ENCODE measurements around the gene PLEKHJ1. TPM values are rescaled to one million over a fixed set of nuclear protein-coding genes. Genes with fewer than 3 reads are reported as not detected.

PLEKHJ1 gene
- total and polyA plus RNA-seq, 3 donors from 2014 or later: 111 to 153 (median 126) TPM

GRCh38 chr19:2223959-2224358 lies 12.2 kb downstream of the PLEKHJ1 start:
- intact Hi-C loops (cut with DNase I; ENCODE audit: low total_unique reads): no loop called here
- Histone ChIP-seq H3K36me3 (ENCODE audit: low read depth, missing control alignments) (no peaks in the 10 kb centered on the region), H3K4me1 (peaks cover 16% of the 10 kb centered on the region), H3K9me3 (no peaks in the 10 kb centered on the region), H3K27me3 (no peaks in the 10 kb centered on the region), H3K27ac (no peak overlapping the region), H3K4me3 (no peak overlapping the region)
- 93 to 96% methylated on average over 14 of the region's 14 CpGs for WGBS, 2 donors
- no peak for DNase-seq
- TF ChIP-seq CTCF (IDR thresholded peaks at IDR 0.05) (no peak), POLR2A (IDR thresholded peaks at IDR 0.05) (no peak)

- Histone ChIP-seq H3K27me3 (no peaks in the 10 kb centered on the region), H3K4me1 (peaks cover 16% of the 10 kb centered on the region), H3K9me3 (no peaks in the 10 kb centered on the region), H3K4me3 (no peak overlapping the region), H3K27ac (no peak overlapping the region), H3K36me3 (ENCODE audit: low read depth, missing control alignments) (no peaks in the 10 kb centered on the region)
- 86 to 89% methylated on average over 13 to 18 of the region's 18 CpGs for WGBS, 2 donors
- no peak for TF ChIP-seq CTCF (IDR thresholded peaks at IDR 0.05)
- TF ChIP-seq POLR2A (IDR thresholded peaks at IDR 0.05): no peak
- no peak for DNase-seq
- intact Hi-C loops (cut with DNase I; ENCODE audit: low total_unique reads): no loop called here
Observed at GRCh38 chr19:2223391-2223790, 12.7 kb downstream of the PLEKHJ1 start.

GRCh38 chr19:2221918-2222317 lies 14.2 kb downstream of the PLEKHJ1 start:
- Histone ChIP-seq H3K4me3 (no peak overlapping the region), H3K27me3 (no peaks in the 10 kb centered on the region), H3K36me3 (ENCODE audit: low read depth, missing control alignments) (no peaks in the 10 kb centered on the region), H3K4me1 (peaks cover 16% of the 10 kb centered on the region), H3K27ac (peak overlapping the region; percentile 5 to 41), H3K9me3 (no peaks in the 10 kb centered on the region)
- intact Hi-C loops (cut with DNase I; ENCODE audit: low total_unique reads): no loop called here
- no peak for DNase-seq
- TF ChIP-seq POLR2A (IDR thresholded peaks at IDR 0.05): no peak
- peak in 1 of 3 experiments; percentile 13 for TF ChIP-seq CTCF (IDR thresholded peaks at IDR 0.05)
- 53 to 56% methylated on average over 11 to 12 of the region's 20 CpGs for WGBS, 2 donors

GRCh38 chr19:2221250-2221831 lies 14.8 kb downstream of the PLEKHJ1 start:
- peak overlapping the region; percentile 5 to 41 for H3K27ac ChIP-seq
- WGBS, 2 donors: 62 to 66% methylated on average over 13 to 20 of the region's 20 CpGs
- H3K27me3 ChIP-seq: no peaks in the 10 kb centered on the region
- intact Hi-C loops (cut with DNase I; ENCODE audit: low total_unique reads): no loop called here
- H3K4me3 ChIP-seq: no peak overlapping the region
- DNase-seq: peak; percentile 67
- H3K4me1 ChIP-seq: peaks cover 16% of the 10 kb centered on the region
- no peaks in the 10 kb centered on the region for H3K9me3 ChIP-seq
- TF ChIP-seq CTCF (IDR thresholded peaks at IDR 0.05) (no peak), POLR2A (IDR thresholded peaks at IDR 0.05) (no peak)
- H3K36me3 ChIP-seq (ENCODE audit: low read depth, missing control alignments): no peaks in the 10 kb centered on the region

- Histone ChIP-seq H3K4me3 (no peak overlapping the region), H3K4me1 (peaks cover 16% of the 10 kb centered on the region), H3K36me3 (ENCODE audit: low read depth, missing control alignments) (no peaks in the 10 kb centered on the region), H3K27ac (no peak overlapping the region), H3K9me3 (no peaks in the 10 kb centered on the region), H3K27me3 (no peaks in the 10 kb centered on the region)
- intact Hi-C loops (cut with DNase I; ENCODE audit: low total_unique reads): no loop called here
- TF ChIP-seq CTCF (IDR thresholded peaks at IDR 0.05) (no peak), POLR2A (IDR thresholded peaks at IDR 0.05) (no peak)
- DNase-seq: no peak
- 95% methylated on average over 19 to 21 of the region's 21 CpGs for WGBS, 2 donors
Observed at GRCh38 chr19:2219726-2220125, 16.4 kb downstream of the PLEKHJ1 start.
